Fibroblast of skin of scalp (primary cell): ENCODE results near the gene PSEN1.
"Not testable (repeated sequence)": the region's sequence is repeated elsewhere in the genome, so short reads cannot be mapped to it uniquely, and the experiment has no call there.

ENCODE experiments used
- DNase-seq: peaks from one replicate; pipeline ENCODE4 v3.0.0-alpha.2; 2013

PSEN1 gene

DNA sequence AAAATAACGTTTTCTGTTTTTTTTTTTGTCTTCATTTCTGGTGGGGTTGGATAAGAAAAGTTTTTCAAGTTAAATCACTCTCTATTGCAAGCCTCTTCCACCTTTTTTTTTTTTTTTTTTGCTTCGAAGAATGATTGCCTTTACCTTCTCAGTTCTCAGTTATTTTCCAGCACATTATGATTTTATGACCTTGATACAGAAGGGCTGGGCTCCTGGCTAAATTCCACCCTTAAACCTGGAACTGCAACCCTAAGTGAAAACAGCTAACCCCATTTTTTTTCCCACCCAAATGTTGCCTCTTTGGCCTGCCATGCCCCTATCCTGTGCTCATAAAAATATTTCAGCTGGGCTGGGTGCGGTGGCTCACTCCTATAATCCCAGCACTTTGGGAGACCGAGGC, 31.4 kb downstream of the PSEN1 start:
- no peak for DNase-seq

DNA sequence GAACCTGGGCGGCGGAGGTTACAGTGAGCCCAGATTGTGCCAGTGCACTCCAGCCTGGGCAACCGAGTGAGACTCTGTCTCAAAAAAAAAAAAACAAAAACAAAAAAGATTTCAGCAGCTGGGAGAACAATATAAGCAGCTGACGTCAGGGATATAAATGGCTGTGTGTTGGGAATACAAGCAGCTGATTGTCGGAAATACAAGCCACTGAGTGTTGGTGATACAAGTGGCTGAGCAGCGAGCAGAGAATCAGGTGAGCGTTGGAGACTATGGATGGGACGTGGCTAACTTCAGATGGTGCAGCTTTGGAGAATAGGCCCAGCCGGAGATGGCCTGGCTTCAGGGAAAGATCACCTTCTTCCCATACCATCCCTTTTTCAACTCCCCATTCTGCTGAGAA, 32.0 kb downstream of the PSEN1 start:
- DNase-seq = no peak

DNA sequence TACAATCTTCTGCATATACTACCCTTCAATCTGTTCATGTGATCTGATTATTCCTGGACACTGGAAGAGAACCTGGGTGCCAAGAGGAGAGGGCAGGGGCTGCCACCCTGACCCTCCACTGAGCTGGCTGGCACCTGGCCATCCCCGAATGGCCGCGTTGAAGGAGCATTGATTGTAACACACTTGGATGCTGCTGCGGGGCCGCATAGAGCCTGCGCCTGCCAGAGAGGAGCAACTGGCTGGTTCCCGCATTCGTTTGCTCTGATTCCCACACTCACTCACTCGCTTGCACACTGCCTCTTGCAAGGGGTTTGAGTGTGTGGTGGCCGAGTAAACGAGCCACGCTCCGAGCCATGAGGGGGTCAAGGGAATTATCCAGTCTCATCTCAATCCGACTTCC, 32.4 kb downstream of the PSEN1 start:
- DNase-seq = no peak

DNA sequence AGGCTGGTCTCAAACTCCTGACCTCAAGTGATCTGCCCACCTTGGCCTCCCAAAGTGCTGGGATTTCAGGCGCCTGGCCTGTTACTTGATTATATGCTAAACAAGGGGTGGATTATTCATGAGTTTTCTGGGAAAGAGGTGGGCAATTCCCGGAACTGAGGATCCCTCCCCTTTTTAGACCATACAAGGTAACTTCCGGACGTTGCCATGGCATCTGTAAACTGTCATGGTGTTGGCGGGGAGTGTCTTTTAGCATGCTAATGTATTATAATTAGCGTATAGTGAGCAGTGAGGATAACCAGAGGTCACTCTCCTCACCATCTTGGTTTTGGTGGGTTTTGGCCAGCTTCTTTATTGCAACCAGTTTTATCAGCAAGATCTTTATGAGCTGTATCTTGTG, 33.5 kb downstream of the PSEN1 start:
- DNase-seq = not testable (repeated sequence)

DNA sequence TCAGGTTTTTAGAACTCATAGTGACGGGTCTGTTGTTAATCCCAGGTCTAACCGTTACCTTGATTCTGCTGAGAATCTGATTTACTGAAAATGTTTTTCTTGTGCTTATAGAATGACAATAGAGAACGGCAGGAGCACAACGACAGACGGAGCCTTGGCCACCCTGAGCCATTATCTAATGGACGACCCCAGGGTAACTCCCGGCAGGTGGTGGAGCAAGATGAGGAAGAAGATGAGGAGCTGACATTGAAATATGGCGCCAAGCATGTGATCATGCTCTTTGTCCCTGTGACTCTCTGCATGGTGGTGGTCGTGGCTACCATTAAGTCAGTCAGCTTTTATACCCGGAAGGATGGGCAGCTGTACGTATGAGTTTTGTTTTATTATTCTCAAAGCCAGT, 34.4 kb downstream of the PSEN1 start:
- no peak for DNase-seq

- DNase-seq = no peak
Observed at GRCh38 chr14:73172500-73172899, 36.2 kb downstream of the PSEN1 start.

GRCh38 chr14:73173092-73173735, 36.9 kb downstream of the PSEN1 start:
- DNase-seq = peak; percentile 59

DNA sequence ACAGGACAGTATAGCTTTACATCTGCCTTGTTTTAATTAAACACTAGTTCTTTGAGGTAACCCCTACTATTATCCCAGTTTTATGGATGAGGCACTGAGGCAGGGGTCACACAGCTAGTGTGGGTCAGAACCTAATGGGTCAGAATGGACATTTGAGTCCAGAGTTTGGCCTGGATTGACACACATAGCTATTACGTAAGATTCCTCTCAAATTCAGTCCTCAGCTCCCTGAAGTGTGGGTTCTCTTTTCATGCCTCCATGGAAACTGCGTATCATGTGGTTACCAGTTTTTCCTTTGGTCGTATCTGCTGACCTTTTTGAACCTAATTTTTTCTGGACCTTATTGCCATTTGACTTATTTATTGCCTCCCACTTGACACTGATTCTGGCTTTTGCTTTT, 40.4 kb downstream of the PSEN1 start:
- no peak for DNase-seq

DNA sequence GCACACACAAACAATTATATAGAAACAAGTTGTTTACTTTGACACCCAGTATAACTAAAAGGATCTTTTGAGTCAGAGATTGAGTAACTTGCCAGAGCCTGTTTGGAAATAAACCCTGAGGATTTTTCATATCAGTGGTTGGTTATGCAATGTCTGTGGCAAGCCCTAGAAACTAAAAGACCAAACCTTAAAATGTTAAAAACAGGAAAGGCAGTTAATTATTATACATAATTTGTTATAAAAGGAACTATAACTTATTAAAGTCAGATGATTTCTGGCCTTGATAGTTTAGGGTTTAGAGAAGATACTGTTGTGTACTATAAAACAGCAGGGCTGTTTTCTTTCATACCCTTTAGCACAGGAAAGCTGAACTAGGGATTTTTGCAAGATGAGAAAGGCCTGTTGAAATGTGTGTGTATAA, 44.1 kb downstream of the PSEN1 start:
- peak; percentile 46 for DNase-seq

GRCh38 chr14:73180969-73181368, 44.7 kb downstream of the PSEN1 start:
- DNase-seq = not testable (repeated sequence)

GRCh38 chr14:73188501-73188911, 52.2 kb downstream of the PSEN1 start:
- DNase-seq = peak; percentile 89

DNA sequence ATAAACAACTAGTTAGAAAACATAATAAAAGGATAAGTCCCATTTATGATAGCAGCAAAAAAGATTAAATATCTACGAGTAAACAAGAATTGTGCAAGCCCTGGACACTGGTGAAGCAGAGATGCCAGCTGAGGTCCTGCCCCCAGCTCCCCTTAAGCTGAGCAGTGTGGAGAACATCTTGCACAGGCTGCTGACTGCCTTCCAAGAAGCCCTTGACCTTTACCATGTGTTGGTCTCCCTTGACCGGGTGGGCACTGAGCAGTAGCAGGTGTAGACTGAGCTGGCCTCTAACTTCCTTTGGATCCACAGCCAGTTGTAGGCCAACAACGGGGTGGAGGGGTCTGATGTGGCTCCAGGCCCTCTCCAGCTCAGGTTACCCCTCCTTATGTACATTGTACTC, 53.3 kb downstream of the PSEN1 start:
- no peak for DNase-seq

DNA sequence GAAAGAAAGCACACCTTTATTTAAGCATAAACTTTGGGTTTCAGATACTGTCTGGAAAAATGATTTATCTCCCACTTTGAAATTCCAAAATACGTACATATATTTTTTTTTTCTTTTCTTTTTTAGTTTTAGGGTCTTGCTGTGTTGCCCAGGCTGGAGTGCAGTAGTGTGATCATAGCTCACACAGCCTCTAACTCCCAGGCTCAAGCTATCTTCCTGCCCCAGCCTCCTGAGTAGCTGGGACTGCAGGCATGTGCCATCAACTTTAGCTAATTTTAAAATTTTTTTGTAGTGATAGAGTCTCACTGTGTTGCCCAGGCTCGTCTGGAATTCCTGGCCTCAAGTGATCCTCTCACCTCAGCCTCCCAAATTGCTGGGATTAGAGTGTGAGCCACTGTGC, 55.1 kb downstream of the PSEN1 start:
- DNase-seq = no peak

GRCh38 chr14:73194306-73194705, 58.0 kb downstream of the PSEN1 start:
- not testable (repeated sequence) for DNase-seq

DNA sequence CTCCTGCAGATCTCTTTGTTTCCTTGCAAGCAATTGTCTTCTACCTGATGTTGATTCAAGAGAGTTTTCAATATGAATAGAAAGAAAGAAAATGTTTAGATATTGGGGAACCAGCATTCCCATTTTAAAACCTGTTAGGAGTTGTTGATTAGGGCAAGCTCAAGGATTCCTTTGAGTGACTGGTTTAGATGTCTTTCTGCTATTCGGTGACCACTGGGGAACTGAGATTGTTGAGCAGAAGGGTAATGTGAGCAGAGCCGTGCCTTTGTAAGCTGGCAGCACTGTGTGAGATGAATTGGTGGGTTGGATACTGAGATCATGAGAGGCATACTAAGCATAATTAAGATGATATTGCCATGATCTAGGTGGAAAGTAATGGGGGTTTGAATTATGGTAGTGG, 61.9 kb downstream of the PSEN1 start:
- DNase-seq = no peak

GRCh38 chr14:73203527-73203926, 67.2 kb downstream of the PSEN1 start:
- DNase-seq = no peak

- no peak for DNase-seq
Observed at GRCh38 chr14:73207615-73208014, 71.3 kb downstream of the PSEN1 start.

- DNase-seq = no peak
Observed at GRCh38 chr14:73208390-73208789, 72.1 kb downstream of the PSEN1 start.

- no peak for DNase-seq
Observed at GRCh38 chr14:73208846-73209245, 72.5 kb downstream of the PSEN1 start.

GRCh38 chr14:73209953-73210352, 73.6 kb downstream of the PSEN1 start:
- peak; percentile 44 for DNase-seq

DNA sequence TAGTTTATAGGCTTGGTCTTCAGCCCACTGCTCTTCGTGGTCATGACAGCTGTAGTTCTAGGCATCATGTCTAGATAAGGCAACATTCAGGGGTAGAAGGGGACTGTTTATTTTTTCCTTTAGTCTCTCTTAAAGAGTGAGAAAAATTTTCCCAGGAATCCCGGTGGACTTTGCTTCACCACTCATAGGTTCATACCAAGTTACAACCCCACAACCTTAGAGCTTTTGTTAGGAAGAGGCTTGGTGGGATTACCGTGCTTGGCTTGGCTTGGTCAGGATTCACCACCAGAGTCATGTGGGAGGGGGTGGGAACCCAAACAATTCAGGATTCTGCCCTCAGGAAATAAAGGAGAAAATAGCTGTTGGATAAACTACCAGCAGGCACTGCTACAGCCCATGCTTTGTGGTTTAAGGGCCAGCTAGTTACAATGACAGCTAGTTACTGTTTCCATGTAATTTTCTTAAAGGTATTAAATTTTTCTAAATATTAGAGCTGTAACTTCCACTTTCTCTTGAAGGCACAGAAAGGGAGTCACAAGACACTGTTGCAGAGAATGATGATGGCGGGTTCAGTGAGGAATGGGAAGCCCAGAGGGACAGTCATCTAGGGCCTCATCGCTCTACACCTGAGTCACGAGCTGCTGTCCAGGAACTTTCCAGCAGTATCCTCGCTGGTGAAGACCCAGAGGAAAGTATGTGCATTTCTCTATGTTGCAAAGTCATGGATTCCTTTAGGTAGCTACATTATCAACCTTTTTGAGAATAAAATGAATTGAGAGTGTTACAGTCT, 75.1 kb downstream of the PSEN1 start:
- peak; percentile 41 for DNase-seq

DNA sequence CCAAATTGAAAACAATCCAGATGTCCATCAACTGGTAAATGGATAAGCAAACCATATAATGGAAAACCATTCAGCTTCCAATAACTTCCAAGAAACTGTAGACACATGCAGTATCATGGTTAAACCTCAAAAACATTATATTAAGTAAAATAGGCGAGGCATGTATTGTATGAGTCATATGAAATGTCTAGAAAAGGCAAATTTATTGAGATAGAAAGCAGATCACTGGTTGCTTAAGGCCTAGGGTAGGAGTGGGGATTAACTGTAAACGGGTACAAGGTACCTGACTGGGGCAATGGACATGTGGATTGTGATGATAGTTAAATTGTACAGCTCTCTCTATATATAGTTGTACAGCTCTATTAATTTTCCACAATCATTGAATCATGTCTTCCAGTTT, 79.7 kb downstream of the PSEN1 start:
- no peak for DNase-seq

DNA sequence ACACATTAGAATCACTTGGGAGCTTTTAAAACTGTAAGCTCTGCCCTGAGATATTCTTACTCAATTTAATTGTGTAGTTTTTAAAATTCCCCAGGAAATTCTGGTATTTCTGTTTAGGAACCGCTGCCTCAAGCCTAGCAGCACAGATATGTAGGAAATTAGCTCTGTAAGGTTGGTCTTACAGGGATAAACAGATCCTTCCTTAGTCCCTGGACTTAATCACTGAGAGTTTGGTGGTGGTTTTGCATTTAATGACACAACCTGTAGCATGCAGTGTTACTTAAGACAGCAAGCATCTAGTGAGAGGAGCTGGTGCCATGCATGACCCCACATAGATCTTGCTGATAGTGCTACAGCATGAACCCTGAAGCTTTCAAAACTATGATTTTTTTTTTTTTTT, 81.1 kb downstream of the PSEN1 start:
- DNase-seq = no peak

DNA sequence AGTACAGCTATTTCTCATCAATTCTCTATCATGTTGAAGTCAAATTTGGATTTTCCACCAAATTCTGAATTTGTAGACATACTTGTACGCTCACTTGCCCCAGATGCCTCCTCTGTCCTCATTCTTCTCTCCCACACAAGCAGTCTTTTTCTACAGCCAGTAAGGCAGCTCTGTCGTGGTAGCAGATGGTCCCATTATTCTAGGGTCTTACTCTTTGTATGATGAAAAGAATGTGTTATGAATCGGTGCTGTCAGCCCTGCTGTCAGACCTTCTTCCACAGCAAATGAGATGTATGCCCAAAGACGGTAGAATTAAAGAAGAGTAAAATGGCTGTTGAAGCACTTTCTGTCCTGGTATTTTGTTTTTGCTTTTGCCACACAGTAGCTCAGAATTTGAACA, 83.8 kb downstream of the PSEN1 start:
- DNase-seq = no peak
